HT1080 (cell line): Measurements from ENCODE around the gene APAF1. TPM values are rescaled to one million over a fixed set of nuclear protein-coding genes. Genes with fewer than 3 reads are reported as not detected.

Experiments
- DNase-seq: peaks from one replicate; pipeline ENCODE4 v3.0.0-alpha.2; 2015; ENCODE audit warnings: low read depth
- total RNA-seq: library from RNA; depleted of rRNA; stranded (reverse); fragments of >200 nt; shearing (Covaris generic); gene quantifications from 2 replicates; pipeline ENCODE4 v1.2.3, GENCODE V29; 2014

APAF1 gene
- total RNA-seq, 1 experiment from 2014 or later = 11.4 TPM

GRCh38 chr12:98725476-98726247, 80.6 kb downstream of the APAF1 start:
- DNase-seq = peak; percentile 54

DNA sequence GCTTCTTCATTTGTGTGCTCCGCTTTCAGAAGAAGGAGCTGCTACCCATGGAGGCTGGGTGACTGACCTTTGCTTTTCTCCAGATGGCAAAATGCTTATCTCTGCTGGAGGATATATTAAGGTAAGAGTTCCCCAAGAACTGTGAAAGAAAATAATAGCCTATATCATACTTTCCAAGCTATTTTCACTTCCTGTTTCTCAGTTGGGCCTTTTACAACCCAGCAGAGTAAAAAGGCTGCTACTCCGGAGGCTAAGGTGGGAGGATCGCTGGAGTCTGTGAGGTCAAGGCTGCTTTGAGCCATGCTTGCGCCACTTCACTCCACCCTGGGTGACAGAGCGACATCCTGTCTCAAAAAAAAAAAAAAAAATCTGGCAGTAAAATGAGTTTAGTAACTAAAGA, 82.1 kb downstream of the APAF1 start:
- DNase-seq = no peak

DNA sequence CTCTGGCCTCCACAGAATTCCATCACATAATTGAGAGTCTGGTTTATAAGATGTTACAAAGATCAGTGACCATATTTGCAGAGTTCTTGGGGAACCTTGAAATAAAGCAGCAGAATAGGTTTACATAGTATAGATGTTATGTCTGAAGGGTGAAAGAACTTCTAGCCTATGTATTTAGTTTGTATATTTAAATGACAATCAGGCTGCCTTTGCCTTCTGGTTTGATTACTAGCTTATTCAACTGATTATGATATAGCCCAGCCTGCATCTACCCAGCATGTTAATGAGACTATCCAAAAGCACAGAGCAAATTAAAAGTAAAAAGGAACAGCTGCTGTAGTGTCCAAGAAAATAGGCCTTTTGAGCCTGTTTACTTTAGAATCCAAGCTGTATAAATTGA, 85.3 kb downstream of the APAF1 start:
- DNase-seq = no peak

DNA sequence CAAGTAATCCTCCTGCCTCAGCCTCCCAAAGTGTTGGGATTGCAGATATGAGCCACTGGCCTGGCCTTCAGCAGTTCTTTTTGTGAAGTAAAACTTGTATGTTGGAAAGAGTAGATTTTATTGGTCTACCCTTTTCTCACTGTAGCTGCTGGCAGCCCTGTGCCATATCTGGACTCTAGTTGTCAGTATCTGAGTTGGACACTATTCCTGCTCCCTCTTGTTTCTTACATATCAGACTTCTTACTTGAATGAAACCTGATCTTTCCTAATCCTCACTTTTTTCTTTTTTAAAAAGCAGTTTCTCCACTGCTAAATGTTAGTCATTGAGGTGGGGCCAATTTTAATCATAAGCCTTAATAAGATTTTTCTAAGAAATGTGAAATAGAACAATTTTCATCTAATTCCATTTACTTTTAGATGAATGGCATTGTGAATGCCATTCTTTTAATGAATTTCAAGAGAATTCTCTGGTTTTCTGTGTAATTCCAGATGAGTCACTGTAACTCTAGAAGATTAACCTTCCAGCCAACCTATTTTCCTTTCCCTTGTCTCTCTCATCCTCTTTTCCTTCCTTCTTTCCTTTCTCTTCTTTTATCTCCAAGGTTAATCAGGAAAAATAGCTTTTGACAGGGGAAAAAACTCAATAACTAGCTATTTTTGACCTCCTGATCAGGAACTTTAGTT, 88.7 kb downstream of the APAF1 start:
- peak; percentile 49 for DNase-seq

DNA sequence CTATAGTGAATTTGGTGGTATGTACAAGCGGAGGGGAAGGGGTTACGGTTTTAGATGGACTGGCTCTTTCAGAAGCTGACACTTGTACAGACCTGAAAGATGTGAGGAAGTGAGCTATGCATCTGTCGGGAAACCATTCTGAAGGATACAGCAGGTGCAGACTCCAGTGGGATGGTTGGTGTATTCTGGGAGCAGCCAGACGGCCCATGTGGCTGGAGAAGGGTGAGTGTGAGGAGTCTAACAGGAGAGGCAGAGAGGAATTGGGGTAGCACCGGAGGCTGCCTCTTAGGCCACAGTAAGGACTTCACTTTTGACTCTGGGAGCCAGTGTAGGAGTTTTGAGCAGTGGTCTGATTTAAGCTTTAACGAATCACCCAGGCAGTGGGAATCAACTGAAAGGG, 90.7 kb downstream of the APAF1 start:
- no peak for DNase-seq

DNA sequence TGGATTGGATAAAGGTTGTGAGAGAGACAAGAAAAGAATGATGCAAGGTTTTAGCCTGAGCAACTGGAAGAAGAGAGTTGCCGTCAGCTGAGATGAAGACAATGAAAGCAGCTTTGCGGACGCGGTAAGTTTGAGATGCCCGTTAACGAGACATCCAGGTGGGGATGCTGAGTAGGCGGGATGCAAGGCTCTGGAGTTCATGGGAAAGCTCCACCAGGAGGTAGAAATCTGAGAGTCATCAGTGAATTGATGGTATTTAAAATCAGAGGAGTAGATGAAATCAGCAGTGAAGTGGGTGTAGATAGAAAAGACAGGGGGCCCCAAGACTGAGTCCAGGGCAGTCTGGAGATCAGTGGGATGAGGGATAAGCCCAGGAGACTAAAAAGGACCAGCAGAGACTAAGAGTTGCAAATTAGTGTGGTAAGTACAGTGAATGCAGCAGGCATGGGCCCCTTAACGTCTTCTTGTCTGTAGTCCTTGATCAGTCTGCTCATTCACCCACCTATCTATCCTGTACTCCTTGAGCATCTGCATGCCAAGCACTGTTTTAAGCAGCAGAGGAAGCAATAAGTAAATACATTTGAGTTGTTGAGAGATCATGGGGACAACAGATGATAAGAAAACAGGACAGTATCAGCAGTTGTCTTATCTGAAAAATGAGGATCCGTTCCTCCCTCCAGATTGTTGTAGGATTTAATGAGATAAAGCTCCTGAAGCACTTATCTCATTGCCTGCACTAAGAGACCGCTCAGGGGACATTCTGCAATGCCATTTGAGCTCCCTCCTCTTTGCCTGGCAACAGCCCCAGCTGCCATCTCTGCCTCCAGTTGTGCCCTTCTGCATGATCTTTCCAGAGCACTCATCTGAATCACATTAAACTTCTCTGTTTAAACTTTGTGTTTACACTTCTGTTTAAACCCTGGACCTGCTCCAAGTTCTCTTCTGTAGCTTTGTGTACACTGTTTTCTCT, 91.5 kb downstream of the APAF1 start:
- DNase-seq = no peak

DNA sequence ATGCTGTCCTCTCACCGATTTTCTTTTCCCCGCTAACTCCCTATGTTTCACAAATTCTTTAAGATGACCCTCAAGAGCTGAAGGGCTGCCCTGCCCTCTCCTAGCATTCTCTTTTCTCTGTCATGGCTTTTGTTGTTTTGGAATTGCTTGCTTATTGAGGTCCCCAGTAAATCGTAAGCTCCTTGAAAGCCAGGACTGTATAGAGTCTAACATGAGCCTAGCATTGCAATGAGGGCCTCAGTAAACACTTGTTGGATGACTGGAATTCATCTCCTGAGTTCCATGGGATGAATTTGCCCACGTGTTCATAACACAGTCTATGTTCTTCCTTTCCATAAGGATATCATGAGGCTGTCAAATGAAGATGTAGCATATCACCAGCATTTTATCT, 92.2 kb downstream of the APAF1 start:
- DNase-seq = no peak

GRCh38 chr12:98738002-98738401, 92.9 kb downstream of the APAF1 start:
- no peak for DNase-seq

GRCh38 chr12:98738539-98738938, 93.4 kb downstream of the APAF1 start:
- DNase-seq = no peak

DNA sequence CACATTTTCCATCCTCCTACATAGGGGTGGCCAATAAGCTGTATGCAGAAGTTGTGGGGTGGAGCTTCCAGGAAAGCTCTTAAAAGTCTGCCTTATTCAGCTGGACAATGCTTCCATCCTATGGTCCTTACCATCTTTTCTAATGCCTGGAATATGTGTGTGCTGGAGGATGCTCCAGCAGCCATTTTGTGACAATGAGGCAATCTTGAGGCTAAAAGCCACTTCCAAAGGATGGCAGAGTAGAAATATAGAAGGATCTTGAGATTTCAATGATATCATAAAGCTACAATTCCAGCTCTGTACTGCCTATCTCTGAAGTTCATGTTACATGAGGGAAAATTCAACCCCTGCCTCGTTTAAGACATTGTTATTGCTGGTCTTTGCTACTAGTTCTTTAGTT, 95.7 kb downstream of the APAF1 start:
- no peak for DNase-seq

- DNase-seq = no peak
Observed at GRCh38 chr12:98741196-98741555, 96.1 kb downstream of the APAF1 start.

DNA sequence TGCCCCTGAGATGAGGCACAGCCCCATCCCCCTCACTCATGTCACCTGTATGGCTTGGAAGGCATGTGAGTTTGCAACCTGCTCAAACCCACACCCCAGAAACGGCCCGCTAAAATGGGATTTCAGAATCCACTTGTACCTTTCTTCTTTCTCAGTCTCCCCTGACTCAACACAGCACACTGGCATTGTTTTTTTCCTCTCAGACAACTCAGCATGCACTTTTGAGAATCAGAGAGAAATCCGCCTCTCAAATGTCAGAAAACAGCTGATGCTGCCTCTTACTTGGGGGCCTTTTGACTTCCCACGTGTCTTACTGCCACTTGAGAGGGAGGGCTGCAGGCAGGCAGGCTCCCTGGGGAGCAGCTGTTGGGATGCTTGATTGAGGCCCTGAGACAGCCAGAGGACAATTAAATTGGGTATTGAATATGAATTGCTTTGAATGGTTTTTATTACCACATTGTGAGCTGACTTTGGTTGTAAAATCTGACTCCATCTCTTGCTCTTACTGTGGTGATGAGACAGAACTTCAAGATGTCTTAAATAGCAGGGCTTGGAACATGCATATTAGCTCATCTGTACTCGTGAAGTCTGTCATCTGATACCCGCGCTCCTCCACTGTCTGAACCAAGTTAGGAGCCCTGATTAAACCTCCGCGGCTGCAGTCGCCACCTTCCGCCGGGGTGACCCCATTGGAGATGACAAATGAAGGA, 96.6 kb downstream of the APAF1 start:
- DNase-seq = no peak

DNA sequence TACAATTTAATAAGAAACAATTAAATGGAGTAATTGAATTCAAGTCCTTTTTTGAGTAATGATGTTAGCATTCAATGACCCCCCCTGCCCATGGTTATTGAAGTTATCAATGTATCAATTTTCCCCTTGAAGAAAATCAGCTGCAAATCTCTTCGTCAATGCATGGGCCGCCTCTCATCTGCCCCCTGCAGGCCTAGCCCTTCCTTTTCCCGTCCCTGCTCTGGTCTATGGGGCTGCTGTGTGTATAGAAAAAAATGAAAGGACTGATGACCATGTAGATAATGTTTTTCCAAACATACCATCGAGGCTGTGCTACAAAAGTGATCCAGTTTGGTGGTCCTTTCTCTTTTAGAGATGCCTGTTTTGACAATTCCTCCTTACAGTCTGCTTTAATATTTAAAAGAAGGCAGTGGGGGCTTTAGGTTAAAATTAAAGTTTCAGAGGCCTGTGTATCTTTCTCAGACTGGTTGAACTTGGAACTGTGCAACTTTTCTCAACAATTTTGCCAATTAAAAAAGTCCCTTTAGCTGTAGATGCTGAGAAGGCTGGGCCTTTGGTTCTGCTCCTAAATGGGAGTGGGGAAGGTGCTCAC, 98.4 kb downstream of the APAF1 start:
- peak; percentile 52 for DNase-seq

DNA sequence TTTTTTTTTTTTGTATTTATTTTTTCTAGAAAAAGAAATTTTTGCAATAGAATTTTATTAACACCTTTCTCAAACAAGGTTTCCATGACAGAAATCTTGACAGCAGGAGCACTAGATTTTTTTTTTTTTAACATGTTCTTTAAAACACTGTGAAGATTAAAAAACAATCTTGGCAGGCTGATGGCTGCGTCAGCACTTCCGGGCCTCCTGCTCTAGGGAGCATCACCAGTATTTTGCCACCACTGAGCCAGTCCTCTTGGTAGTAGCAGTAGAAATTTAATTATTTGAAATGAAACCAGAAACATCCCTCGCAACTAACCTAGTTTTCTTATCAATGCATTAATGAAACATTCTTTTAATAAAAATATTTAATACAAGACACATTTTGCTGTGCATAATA, 99.6 kb downstream of the APAF1 start:
- DNase-seq = no peak

- no peak for DNase-seq
Observed at GRCh38 chr12:98745578-98746391, 100.7 kb downstream of the APAF1 start.

DNA sequence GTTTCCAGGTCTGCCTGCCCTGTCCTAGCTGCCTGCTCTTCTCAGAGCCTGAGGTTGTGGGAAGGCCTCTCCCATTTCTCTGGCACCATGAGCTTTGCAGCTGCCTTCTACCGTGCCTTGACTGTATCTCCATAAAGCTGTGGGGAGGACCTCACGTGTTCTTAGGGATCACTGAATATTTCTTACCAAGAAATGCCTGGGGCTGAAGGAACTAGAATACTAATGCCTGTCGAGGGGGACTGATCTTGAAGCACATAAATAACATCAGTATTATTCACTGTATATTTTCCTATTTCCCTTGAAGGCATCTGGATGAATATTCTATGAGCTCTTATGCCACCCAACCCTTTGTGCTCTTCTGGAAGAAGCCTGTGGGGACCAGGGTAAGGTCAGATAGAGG, 103.4 kb downstream of the APAF1 start:
- no peak for DNase-seq

- DNase-seq = no peak
Observed at GRCh38 chr12:98750511-98750910, 105.4 kb downstream of the APAF1 start.

- DNase-seq = no peak
Observed at GRCh38 chr12:98751580-98752115, 106.6 kb downstream of the APAF1 start.

- peak; percentile 81 for DNase-seq
Observed at GRCh38 chr12:98752726-98753125, 107.6 kb downstream of the APAF1 start.

DNA sequence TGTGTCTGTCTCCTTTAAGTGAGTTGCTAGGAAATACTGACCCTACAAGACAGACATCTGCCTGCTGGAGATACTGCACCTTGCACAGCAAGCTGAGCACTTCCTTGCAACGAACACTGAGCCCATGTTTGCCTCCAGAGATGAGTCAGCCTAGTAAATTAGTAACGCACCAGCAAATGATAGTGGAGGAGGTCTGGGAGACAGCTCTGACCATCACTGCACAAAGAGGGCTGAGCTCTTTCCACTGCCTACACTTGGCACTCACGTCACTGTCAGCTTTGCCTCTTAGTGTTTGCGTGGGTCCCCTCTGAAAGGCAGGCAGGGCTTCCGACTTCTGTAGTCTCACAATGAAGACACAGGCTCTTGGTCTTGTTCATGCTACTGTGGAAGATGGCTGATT, 109.0 kb downstream of the APAF1 start:
- DNase-seq = peak; percentile 87
